ENCODE data around the gene SLK.

- TF ChIP-seq SUZ12 (IDR thresholded peaks at IDR 0.05; ENCODE audit: extremely low read depth, insufficient read depth, insufficient read length), result no peak
- no peak for TF ChIP-seq YY1 (IDR thresholded peaks at IDR 0.05; ENCODE audit: insufficient read depth, insufficient read length)
Measured at GRCh38 chr10:103930449-103930848, 36.5 kb upstream of the SLK start.
